Stimulated activated naive CD4-positive, alpha-beta T cell treated with Interleukin-2 at 50 U/mL for 16 hours (primary cell): Measurements from ENCODE around the gene KLF13.

Source experiments
- DNase-seq: peaks from one replicate; lab custom pipeline; 2025; lab: John Stamatoyannopoulos, UW

KLF13 gene

DNA sequence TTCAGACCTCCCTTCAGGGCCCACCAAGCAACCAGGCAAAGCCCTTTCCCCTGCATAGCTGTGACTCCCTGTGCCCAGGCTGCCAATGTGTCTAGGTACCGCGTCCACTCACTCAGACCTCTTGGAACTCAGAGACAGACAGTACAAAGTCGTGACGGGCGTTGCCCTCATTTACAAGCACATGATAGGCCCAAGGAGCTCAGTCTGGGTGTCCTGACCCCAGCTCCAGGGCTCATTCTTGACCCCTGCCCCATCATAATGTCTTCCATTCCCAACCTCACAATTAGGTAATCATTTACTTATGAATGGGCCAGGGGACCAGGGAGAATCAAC, 56.0 kb downstream of the KLF13 start:
- DNase-seq: no peak

DNA sequence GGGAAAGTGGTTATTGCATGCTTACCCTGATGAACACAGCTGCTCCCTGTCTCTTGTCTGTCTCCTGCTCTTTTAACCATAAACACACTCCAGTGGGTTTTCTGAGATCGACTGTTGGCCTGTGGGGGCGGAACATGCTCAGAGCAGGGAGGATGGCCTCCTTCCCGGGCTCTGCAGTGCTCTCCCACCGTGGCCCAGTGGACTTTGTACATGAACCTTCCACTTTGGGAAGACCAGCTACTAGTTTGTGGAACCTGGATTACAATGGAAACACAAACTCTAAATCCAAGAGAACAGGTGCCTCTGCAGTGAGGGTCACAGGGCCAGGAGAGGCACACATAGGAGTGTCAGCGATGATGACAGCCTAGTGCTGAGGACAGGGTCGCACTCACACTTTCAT, 56.5 kb downstream of the KLF13 start:
- no peak for DNase-seq

DNA sequence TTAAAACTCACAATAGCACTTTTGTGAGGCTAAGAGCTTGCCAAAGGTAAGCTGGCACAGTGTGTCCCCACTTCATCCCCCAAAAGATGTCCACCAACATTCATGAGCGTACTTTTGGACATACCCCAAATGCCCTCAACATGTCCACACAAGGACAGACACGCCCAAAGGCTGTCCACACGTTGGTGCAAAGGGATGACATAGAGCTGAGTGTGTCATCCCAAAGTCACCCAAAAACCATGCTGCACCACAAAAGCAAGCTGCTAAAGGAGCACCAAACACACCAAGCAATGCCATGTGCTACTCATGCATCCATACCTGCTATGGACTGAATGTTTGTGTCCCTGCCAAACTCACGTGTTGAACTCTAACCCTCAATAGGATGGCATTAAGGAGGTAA, 57.9 kb downstream of the KLF13 start:
- DNase-seq: no peak

DNA sequence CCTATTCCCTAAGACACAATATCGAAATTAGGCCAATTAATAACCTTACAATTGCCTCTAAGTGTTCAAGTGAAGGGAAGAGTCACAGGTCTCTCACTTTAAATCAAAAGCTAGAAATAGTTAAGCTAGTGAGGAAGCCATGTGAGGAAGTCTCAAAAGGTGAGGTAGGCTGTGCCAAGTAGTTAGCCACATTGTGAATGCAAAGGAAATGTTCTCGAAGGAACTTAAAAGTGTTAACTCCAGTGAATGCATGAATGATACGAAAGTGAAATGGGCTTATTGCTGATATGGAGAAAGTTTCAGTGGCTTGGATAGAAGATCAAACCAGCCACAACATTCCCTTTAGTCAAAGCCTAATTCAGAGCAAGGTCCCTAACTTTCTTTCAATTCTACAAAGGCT, 59.1 kb downstream of the KLF13 start:
- DNase-seq: no peak

DNA sequence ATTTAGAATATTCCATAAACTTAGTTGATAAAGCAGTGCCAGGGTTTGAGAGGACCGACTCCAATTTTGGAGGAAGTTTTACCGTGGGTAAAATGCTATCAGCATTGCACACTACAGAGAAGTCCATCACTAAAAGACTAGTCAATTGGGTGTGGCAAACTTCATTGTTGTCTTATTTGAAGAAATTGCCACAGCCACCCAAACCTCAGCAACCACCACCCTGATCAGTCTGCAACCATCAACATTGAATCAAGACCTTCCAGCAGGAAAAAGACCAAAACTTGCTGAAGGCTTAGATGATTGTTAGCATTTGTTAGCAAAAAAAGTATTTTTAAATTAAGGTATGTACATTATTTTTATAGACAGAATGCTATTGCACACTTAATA, 60.5 kb downstream of the KLF13 start:
- no peak for DNase-seq

DNA sequence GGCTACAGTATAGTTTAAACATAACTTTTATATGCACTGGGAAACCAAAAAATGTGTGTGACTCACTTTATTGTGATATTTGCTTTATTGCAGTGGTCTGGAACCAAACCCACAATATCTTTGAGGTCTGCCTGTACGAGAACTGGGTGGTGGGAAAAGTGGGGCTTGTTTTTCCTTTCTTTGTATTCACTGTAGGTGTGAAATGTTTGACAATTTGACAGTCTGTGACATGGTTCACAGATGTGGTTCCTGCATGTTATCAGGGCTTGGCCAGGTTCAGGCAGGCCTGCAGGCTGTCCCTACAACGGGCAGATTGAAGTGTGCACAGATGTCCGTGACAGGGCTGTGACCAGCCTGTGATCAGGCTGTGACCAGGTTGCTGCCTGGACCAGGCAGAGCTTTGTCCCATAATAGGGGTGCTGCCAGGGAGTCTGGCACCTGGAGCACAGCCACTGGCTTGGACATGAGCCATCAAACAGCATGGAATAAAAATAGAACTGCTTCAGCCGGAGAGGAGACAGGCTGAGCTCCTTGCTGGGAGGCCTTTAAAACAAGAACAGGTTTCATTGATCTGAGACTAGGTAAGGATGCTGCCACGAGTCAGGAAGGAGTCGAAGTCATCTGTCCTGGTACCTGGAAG, 61.0 kb downstream of the KLF13 start:
- no peak for DNase-seq

DNA sequence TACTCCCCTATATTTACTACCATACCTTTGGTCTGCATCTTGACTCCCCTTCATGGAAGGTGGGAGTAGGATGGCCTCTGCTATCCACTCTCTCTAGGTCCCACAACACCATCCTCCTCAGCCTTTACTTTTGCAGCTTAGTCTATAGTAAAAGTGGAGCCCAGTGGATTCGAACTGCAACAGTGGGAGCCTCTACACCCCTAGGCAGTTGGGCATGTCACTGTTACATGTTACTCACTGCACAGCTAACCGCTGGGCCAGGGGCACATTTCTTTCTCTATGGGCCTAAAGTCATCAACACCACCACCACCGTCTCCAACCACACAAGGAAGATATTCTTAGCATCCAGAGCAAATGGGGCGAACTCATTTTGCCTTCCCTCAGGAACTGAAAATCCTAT, 62.9 kb downstream of the KLF13 start:
- no peak for DNase-seq

DNA sequence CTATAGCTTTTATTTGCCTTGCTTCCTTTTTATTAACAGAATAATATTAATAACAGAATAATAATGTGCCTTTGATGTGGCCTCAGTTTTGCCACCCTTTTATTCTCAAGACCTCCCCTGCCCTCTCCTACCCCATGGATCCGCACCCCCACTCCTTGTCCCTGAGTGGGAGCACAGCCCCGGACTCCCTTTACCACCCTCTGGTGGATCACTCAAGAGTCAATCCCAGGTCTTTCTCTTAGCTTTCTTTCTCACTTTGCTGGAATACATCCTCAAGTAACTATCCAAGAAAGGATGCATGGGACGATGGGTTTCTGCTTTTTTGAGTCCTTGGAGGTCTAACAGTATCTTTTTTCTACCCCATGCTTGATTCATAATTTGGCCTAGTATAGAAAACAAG, 63.4 kb downstream of the KLF13 start:
- no peak for DNase-seq

DNA sequence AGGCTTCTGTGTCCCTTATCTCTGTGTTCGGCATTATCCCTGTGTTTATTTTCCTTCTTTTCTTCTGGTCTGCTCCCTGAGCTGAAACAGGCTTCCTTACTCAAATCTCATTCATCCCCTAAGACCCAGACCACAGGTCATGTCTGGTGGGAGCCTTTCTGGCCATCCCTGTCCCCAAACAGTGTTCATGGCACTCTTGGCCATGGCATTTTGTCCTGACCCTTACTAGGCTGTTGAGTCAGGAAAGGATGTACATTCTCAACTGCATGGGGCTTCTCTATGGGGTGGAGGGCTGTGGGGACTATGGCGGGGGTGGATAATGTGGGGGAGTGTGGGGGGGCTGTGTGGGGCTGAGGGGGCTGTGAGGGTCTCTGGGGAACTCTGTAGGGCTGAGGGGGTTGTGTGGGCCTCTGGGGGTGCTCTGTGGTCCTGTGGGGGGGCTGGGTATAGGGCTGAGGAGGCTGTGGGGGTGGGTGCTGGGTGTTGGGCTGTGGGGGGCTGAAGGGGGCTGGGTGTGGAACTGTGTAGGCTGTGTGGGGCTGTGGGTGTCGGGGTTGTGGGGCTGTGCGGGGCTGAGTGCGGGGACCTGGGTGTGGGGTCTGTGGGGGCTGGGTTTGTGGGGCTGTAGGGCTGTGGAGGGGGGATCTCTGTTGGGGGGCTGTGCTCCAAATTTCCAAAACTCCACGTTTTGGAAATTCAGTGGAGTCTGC, 64.3 kb downstream of the KLF13 start:
- no peak for DNase-seq

DNA sequence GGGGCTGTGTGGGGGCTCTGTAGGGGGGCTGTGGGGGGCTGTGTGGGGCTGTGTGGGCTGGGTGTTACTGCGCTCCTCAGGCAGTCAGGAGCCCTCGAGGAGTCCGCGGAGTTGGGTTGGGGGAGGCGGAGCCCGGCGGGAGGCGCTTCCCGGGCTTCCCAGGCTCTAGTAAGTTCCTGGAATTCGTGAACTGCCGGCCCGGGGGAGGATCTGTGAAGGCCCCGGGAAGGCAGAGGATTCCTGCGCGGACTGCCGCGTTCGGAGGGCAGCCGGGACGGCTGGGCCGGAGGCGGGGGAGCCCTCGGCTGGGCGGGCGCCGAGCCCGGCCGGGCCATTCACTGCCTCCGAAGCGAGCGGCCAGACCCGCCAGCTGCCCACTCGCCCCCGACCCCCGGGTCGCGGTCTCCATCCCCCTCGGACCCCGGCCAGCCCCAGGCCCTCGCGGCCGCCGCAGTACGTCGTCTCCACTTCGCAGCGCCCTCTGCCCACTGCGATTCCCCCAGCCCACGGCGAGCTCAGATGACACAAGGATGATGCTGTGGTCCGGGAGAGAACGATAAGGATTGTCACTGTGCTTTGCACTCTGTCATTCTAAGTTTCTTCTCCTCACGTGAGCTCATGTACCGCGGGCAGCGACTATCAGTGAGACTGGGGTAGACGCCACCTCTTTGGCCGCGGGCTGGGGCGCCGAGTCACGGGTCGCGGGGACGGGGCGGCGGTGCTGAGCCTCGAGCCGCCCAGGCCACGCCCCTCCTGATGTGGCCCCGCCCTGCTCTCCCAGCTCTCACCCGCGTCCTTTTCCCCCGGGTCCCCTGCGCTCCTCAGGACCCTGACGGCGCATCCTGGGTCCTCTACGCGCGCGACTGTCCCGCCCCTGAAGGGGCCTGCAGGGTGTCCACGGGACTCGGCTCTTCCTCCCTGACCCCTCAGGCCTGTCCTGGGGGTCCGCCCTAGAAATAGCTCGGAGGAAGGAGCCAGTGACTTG, 65.3 kb downstream of the KLF13 start:
- DNase-seq: peak; percentile 76

DNA sequence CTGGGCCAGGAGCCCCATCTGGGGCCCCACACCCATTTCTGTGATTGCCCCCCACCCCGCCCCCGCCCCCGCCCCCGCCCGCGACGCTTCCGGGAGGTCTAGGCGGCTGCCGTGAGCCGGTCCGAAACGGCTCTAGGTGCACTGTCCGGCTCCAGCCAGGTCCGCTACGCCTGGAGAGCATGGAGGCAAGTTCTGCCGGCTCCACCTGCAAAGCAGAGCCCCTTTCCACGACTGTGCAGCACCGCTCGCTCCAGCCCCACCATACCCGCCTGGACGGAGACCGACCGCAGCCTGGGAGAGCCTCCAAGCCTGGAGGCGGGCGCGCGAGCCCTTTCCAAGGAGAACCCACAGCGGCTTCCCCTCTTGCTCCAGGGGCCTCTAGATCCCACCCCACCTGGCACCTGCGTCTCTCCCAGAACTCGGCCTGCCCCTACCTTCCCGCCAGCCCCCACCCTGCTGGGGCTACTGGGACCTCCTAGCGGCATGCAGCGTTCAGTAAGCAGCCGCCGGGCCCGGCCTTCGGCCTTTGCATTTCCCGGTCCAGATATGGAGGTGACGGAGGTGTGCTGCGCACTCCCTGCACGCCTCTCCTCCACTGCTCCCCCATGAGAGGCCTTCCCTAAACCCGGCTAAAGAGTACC, 66.2 kb downstream of the KLF13 start:
- no peak for DNase-seq

DNA sequence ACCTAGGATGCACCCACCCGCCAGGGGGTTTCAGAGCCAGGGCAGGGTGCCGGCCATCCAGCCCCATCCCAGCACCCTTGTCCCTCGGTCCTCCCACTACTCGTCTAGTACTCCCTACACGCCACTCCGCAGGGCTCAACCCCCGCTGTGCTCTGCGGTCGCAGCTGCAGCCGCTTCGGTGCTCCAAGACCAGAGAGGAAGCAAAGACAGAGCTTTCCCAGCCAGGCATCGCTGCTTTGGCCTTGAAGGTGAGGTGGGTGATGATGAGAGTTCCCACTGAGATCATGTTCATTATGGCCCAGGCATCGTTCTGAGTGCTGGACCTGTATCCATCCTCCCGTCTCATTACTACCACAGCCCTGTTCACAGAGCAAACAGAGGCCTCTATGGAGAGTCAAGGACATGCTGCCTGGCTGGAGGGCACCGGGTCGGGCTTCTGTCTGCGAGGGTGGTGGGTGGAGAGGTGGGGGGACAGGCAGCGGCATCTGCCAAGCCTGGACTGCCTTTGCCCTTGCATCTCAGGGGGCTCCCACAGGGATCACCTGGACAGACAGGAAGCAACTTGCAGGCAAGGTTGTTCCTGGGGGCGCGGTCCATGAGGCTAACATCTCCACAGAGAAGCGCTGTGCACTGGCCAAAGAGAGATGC, 66.9 kb downstream of the KLF13 start:
- DNase-seq: no peak

DNA sequence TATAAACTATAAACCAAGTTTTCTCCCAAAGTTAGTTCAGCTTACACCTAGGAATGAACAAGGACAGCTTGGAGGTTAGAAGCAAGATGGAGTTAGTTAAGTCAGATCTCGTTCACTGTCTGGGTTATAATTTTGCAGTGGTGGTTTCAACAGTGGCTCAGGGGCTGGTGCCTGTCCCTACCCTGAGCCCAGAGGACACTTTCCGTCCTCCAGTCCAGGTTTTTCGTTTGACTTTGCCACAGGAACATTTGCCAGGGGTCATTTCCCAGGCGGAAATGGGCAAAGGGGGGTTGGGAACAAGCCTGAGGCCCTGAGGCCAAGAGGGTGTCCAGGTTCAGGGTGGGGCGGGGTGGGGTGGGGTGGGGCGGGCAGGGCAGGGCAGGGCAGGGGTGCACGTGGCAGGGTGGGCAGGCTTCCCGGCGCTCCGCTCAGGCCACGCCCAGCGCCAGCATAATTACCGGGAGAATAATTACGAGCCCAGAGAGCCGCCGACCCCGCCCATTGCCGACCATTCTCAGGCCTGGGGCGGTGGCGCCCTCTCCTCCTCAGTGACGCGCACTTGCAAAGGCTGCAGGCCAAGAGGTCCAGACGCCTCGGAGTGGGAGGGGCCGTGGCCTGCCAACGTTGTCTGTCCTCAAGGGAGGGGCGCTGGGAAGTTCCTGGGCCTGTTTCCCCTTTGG, 70.4 kb downstream of the KLF13 start:
- DNase-seq: no peak

DNA sequence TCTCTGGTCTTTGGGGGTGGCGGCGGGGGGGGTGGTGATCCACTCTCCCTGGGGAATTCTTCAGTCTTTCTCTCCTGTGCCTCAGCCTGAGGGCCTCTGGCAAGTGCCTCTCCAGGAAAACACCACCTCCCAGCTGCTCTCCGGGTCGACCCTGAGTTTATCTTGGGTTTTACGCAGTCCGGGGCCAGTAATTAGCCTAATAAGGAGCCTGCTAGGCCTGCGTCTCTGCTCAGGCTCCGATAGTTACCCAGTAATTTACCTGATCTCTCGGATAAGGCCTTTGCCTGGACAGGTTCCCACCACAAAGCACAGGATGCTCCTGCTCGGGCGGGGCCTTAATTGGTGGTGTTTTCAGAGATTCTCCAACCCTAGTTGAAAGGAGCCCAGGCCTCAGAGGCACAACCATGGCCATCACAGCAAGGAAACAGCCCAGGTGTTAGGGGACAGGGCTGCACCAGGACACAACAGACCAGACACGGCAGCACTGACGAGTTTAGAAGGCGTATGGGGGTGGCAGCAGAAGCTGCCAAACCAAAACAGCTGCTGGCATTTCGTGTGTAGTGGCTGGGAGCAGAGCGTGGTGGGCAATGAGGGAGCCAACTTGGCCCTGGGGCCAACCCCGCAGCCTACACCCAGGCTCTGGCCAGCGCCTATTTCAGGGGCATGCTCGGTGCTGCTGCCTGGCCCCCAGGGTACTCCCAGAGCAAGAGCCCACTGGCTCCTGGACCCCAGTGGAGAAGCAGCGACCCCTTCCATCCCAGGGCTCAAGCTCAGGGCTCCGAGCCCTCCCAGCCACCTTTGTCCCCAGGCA, 71.4 kb downstream of the KLF13 start:
- no peak for DNase-seq

DNA sequence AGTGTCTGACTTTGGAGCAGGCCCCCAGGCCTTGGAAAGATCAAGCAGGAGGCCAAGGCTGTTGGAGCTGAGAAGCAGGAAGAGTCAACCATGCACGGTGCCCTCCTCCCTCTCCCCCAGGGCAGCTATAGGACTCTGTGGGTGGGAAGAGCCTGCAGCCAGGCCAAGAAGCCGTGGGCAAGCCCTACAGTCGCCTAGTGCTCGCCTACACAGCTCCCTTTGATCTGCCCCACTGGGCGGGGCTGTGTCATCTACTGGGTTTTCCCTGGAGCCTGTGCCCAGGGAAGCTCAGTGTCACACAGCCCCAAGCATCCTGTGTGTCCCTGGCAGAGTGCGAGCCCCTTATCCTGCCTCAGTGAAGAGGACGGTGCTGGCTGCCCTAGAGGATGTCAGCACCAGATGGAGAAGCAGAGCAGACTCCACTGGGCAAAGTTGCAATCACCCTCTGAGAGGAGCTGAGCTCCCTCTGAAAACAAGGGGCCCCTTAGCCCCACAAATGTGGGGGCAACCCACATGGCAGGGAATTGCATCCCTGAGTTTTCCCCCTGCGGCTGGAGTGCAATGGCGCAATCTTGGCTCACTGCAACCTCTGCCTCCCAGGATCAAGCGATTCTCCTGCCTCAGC, 72.2 kb downstream of the KLF13 start:
- DNase-seq: no peak

DNA sequence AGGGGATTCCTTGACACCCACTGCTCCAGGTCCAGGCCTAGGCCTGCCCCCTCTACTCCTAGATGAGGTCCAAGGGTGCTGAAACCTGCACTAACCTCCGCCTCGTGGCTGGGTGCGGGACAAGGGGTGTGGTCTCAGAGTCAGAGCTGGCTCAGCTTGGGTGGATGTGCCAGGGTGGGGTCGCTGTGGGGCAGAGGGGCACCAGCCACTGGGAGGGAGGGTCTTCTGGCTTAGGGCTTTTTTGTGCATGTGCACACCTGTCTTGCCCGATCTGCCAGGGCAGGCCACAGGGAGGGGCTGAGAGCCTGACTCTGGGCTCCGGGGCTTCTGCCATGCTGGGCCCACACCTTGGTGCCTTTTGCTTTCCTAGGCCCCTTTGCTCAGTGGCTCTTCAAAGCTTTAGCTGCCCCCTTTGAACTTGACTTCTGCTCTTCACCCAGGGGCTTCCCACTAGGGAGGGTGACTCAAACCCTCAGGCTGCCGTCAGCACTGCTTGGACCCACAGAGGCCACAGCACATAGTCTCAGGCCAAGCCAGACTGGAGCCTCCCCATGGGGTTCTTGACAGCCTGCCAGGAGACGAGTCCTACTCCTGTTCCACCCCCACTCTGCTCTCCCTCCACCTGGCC, 73.0 kb downstream of the KLF13 start:
- DNase-seq: no peak

DNA sequence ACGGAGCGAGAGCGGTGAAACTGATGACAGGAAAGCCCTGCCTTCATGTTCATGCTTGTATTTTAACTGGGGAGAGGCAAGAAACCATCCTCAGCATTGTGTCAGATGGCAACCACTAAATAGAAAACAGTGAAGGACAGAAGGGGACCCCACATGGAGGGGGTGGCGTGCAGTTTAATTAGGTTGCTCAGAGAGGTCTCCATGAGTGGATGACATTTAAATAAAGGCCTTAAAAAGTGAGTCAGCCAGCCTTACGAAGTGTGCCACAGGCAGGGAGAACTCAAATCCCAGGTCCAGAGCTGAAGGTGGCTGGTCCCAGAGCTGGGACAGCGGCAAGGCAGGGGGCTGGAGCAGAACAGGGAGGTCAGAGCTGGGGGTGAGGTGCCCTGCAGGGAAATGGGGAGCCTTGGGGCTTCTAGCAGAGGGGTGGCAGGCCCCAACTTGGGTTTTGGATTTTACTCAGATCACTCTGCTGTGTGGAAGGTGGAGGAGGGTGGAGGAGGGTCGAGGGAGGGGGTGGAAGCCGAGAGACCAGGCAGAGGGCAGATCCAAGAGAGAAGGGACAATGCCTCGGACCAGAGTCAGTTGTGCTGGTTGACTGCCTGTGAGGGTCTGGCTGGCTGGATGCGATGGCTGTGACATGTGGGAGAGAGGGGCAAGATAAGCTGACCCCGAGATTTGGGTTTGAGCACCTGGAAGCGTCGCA, 73.7 kb downstream of the KLF13 start:
- DNase-seq: no peak

DNA sequence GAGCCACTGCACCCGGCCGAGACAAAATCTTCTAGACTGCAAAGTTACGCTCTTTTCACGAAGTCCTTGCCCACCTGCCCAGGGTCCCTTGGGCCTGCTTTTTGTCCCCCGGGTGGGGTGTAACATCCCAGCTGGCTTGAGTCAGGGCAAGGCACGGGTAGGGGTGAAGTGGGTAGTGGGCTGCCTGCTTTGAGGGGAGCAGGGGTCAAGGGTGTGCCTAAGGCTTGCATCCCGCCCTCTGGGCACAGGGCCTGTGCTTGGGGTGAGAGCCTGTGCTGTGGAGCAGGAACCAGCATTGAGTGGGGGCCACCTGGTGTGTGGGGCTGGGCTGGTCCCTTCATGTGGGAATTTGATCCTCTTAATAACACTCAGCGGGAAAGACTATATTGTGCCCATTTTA, 74.6 kb downstream of the KLF13 start:
- DNase-seq: no peak

DNA sequence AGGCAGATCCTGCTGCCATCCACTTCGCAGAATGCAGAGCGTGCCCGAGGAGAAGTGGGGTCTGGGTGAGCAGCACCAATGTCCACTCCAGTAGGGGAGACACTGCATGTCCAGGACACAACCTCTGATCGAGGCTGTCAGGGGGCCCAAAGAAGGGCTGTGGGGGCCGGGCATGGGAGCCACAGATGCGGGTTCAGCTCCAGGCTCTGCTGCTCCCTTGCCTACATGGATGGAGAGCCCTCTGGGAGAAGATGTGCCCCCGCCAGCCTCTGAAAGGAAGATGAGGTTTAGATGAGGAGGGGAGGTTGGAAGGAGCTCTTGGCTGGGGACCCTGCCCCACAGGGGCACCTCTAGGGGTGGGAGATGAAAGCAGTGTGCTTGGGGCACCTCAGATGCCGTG, 75.4 kb downstream of the KLF13 start:
- no peak for DNase-seq
